Breast epithelium (tissue), 3 donors: ENCODE measurements around the gene RABGAP1L.

Experiments
- CTCF ChIP-seq, 3 donors: fragments of 450-650 bp; IDR thresholded peaks; one replicate each; pipeline ENCODE4 v1.5.1; 2016 to 2017; ENCODE audit warnings: antibody characterized with exemption in 3 of 3, mild to moderate bottlenecking in 3 of 3, moderate library complexity in 3 of 3
- POLR2A ChIP-seq: fragments of 450-650 bp; IDR thresholded peaks from one replicate; pipeline ENCODE4 v1.6.1; 2016; ENCODE audit warnings: antibody characterized with exemption, mild to moderate bottlenecking, moderate library complexity

DNA sequence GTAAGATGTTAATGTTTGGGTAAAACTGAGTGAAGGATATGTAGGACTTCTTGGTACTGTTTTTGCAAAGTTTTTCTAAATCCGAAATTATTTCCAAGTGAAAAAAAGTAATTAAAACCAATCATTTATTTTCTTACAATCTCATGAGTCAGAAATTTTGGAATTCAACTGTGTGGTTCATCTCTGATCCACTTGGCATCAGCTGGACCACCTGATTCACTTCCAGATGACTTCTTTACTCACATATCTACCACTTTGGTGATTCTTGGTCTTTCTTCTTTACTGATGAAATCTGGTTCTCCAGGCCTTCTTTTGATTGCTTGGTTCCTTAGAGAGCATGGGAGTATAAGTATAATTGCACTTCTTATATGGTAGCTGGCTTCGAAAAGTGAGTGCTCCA is 585.6 kb downstream of the RABGAP1L start:
- TF ChIP-seq POLR2A = no peak
- TF ChIP-seq CTCF (IDR thresholded peaks at IDR 0.05) = no peak
